GM21367 (cell line): ENCODE results near the gene LRRC25.
A peak's percentile ranks its signal among the peaks of the same experiment; 100 is the strongest.

ENCODE experiments used
- ATAC-seq: cut with Tn5 transposase; IDR thresholded peaks from one replicate; pipeline ENCODE4 v1.9.1; 2021; ENCODE audit not compliant: unreplicated experiment

Gene LRRC25

DNA sequence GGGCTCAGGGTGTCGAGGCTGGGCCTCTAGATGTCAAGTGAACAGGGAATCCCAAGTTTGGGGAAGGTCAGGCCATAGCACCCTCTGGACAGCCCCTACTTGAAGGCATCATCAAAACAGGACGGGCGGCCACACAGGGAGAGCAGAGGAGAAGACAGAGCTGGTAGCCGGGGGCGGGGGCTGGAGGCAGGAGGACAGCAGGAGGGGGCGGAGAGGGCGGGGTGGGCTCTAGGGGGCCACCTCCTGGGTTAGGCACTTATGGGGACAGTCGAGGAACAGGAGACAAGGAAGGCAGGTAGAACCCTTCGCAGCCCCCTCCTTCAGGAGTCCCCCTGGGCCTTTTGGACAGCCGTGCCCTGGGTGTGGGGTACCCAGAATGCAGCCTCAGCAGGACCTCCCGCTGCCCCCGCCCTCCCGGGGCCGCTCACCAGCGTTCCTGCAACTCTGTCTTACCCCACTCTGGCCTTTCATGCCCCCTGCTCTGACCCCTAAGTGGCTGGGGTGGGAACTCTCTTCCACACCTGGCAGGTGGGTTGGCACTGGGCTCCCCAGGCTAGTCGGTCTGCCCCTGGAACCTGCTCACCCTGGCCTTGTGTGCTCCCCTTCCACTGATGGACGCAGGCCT is 27.6 kb upstream of the LRRC25 start:
- no peak for ATAC-seq

DNA sequence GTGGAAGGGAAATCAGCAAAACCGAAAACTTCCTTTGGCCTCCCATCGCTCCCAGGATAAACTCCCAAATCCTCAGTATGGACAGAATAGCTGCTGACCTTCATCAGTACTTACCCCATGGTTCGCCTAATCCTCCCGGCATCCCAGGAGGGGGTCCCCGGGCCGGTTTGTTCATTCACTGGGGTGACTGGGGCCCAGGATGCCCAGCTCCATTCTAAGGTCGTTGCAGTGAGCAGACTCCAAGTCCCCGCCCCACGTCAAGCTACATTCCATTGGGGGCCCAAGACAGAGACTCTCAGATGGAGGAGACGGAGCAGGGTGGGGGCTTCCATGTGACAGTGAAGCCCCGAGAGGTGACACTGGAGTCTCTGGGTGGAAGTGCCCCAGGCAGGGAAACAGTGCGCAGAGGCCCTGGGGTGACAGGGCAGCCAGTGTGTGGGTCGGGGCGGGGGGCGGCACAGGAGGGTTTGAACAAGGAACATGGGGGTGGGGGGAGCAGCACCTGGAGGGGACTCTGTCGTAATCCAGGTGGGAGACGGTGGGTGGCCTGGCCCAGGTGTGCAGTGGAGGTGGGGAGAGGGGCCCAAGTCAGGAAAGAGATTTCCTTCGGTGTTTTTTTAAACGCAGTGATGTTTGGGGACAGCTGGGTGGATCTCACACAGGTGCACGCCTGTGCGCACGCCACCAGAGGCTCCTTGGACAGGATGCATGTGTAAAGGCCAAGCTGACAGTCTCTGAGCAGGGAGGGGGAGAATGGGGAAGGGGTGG is 26.9 kb upstream of the LRRC25 start:
- ATAC-seq, result no peak

DNA sequence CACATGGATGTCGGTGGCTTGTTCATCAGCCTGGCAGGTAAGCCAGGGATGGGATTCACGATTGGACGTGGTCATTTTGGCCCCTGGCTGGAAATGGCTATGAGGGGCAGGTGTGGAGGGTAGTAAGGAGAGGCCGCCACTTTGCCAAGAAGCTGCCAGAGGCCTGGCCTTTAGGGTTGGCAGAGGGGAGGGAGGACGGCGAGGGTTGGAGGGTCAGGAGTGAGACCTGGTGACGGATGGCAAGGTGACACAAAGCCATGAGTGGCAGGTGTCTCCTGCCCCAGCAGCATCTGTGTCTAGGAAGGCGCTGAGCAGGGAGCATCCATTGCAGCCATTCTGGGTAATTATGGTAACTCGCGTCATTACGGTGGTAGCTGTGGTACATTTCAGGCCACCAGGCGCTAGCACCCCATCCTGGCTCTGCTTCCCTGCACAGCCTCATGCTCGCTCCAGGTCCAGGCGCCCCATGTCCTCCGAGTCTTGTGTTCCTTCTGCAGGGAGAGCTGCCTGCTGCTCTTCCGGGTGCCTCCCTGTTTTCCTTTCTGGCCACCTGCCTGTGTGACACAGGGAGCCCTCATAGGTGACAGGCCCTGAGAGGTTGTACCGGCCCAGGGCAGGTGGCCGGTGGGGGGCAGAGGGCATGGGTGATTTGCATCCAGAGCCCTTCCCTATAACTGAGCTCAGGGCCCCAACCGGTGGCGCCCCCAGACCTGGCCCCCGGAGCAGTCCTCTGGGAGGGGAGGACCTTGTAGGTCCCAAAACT is 26.0 kb upstream of the LRRC25 start:
- no peak for ATAC-seq

DNA sequence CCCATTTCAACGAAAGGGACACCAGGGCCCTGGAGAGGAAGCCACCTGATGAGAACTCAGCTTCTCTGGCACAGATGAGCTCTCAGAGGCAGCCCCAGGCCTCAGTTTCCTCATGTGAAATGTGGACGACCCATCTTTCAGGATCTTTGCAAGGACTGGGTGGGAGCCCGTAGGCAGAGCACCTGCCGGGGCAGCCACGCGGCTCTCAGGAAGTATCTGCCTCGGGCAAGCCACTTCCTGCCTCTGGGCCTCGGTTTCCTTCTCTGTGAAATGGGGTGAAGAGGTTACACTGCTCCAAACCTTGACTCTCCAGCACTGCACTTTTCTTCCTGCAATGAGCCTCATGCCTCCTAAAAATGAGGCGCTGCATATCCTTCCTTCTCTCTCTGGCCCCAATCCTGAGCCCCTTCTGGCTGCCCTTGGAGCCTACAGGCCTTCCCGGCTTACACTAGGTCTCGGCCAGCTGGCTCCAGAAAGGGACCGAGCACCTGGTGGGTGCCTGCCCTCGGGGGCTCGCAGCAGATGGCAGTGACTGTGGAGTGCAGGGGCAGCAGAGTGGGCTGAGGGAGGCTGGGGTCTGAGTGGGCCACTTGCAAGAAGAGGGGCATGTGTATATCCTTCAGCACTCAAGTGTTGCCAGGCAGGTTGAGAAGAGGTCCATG is 25.2 kb upstream of the LRRC25 start:
- ATAC-seq, result no peak

- ATAC-seq, result no peak
Measured at GRCh38 chr19:18421371-18421959, 24.0 kb upstream of the LRRC25 start.

GRCh38 chr19:18420930-18421329 is 23.5 kb upstream of the LRRC25 start:
- no peak for ATAC-seq

DNA sequence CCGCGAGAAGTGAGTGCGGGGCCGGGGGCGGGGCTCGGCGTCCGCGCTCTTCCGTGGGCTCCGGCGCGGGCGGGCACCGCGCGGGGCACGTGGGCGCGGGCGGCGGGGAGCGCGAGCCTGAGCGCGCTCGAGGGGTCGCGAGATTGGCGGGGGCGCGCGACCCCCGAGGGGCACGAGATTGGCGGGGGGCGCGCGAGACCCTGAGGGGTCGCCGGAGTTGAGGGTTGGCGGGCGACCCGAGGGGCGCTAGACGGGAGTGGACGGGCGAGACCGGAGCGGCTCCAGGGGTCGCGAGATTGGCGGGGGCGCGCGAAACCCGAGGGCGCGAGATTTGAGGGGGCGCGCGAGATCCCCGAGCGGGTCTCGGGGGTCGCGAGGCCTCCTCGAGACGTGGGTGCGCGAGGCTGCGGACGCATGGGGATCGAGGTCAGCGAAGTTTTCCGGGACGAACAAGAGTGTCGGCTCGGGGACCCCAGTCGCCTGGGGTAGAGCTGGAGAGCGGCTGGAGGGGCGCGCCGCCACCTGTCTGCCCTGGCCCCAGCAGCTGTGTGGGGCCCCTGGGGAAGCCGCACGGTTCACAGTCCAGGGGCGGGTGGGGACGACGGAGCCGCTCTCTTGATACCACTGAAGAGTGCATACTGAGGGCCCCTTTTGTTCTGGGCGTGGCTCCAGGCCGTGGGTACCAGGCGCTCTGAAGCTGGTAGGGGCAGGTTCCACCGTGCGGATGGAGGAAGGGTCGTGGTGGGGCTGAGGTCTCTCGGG is 22.5 kb upstream of the LRRC25 start:
- no peak for ATAC-seq

DNA sequence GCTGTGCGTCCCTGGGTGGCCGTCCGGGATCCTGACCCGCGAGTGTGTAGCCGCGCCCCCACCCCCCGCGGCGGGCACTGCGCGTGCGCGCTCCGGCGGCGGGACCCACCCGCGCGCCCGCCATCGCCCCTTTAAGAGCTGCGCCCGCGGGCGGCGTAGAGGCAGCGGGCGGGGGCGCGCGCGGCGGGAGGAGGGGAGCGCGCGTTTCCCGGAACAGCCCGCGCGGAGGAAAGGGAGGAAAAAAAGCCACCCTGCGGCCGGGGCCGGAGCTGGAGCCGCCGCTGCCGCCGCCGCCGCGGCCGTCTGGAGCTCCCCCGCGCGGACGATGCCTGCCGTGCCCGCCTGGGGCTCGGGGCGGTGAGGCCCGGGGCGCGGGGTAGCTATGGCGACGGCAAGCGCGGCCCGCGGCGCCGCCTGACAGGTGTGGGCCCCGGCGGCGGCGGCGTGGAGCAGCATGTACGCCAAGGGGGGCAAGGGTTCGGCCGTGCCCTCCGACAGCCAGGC is 21.8 kb upstream of the LRRC25 start, which contains the start of gene SSBP4:
SSBP4 (plus strand) TSS at position 204 of the 504 bp plus-strand sequence; CDS start at position 455, 251 bp downstream.
- no peak for ATAC-seq

DNA sequence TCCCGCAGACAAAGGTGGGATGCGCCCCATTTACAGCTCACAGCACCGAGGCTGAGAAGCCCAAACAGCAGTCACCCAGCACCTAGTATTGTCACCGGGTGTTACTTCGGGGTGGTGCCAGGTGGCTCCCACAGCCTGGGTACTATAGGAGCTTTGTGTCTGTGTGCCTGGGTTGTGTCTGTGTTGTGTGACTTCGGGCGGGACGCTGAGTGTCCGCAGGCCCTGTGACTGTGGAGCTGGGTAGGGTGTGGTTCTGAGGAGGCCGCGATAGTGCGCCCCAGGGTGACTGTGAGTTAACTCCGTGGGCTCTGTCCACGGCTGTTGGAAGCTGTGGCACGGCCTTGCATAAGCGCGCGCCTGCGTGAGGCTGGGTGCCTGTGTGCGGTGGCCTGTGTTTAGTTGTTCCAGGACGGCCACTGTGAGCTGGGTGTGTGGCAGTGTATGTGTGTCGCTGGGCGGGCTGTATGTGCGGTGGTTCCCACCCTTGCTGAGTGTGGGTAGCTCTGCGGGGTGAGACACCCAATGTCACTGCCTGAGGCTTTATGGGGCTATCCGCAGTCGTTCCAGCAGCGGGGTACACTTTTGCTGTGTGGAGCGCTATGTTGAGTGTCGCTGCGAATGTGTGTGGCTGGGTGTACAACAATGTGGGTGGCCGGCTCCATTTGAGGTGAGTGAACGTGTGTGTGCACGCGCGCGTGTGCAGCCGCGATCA is 21.2 kb upstream of the LRRC25 start:
- no peak for ATAC-seq

- ATAC-seq, result no peak
Measured at GRCh38 chr19:18418029-18418482, 20.6 kb upstream of the LRRC25 start.

DNA sequence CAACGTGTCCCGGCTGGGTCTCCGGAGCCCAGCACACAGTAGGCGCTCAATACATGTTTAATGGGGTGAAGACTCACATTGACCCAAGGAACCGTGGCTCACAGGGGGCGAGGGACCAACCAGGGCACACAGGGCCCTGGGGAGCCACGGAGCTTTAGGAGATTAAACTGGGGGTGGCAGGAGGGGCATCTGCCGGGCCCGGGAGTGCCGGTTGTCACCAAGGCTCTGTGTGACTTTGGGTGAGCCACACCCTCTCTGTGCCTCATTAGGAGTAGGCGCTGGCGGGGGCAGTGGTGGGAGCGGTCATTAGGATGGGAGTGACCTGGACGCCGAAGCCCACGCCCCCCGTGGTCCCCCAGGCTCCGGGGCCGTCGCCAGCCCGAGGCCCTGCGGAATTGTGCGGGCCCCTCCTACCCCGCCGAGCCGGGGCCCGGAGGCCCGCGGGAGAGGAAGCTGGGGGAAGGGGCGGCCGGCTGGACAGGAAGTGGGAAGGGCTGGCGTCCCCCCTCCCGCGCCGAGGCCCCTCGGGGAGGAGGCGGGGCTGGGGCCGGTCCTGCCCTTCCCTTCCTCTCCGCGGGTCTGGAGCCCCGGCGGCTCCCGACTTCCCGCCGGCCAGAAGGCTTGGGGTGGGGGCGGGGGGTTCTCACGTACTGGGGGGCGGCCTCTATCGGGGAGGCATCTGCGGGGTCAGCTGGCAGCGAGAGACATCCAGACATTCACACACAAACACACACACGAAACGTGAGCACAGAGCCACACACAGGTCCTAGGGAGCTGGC is 20.0 kb upstream of the LRRC25 start:
- no peak for ATAC-seq

- ATAC-seq, result no peak
Measured at GRCh38 chr19:18416778-18417249, 19.4 kb upstream of the LRRC25 start.

DNA sequence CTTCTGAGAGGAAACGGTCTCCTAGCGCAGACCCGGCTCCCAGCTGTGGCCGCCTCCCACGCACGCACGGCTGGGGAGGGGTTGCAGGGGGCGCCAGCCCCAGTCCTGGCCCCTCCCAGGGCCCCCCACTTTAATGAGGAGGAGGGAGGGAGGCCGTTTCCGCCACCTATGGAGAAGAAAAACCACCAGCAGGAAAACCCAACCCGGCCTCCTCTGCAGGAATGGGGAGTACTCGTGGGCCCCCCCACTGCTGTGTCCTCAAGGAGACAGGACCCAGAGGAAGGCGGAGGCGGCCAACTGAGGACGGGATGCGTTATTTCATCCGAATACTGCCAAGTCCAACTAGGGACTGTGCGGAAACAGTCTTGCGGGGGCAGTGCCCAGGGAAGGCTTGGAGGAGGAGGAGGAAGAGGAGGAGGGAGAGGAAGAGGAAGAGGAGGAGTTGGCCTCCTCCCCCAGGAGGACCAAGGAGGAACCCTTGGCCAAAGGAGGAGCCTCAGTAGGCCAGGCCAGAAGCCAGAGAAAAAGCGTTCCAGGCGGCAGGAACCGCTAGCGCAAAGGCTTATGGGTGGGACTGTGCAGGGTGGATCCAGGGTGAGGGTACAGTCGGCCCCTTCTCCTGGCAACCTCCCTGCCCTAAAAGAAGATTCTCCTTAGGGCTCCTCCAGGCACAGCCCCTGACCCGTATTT is 17.9 kb upstream of the LRRC25 start:
- no peak for ATAC-seq

DNA sequence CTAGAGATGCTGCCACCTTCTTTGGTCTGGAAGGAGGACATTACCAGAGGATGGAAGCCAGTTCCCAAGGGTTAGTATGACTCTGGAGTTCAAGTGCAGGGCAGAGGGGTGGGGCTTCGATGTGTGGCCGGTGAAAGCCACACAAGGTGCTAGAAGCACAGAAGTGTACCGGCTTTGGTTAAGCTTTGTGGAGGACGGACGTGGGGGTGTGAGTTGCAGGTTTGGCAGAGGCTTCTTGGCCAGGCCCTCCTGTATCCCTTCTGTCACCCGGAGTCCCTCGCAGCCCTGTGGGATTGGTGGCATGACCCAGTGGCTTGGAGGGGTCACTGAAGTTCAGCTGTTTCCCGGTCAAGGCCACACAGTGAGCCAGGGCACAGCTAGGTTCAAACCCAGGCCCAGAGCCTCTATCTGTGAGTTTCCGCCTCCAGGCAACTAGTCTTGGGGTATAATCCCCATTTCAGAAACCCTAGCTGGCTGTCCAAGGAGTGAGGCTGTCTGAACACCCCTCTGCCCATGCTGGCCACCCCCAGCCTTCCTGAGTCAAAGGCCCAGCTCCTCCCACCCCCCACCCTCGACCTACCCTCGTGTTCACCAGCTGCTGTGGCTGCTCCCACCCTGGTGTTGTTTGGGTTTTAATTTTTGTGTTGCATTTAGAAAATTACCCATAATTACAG is 17.2 kb upstream of the LRRC25 start:
- no peak for ATAC-seq

- no peak for ATAC-seq
Measured at GRCh38 chr19:18412610-18413239, 15.3 kb upstream of the LRRC25 start.

DNA sequence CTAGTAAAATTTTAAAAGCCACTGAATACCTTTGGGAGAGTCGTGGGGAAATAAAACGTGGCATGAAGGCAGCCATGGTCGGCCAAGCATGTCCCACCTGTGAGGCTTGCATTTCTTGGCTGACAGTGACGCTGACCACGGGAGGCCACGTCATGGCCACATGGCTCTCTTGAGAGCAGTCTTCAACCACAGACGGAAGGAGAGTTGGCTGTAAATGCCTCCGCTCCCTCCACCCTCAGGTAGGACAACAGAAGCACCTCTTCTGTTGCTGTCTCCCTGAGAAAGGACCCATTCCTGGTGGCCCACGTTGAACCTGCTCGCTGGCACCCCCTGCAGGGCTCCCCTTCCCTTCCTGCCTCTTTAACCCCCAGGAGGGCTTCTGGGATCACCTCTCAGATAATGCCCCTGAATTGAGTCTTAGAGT is 10.6 kb upstream of the LRRC25 start:
- ATAC-seq, result peak; percentile 56

- ATAC-seq, result no peak
Measured at GRCh38 chr19:18406749-18407148, 9.3 kb upstream of the LRRC25 start.
